ENCODE measurements around the gene KLF16.

The KLF16 gene

GRCh38 chr19:1843116-1843515 lies 20.3 kb downstream of the KLF16 start:
- H3K4me3 Mint-ChIP-seq = no peak overlapping the region
- H3K9me3 Mint-ChIP-seq = no peaks in the 10 kb centered on the region
- peaks cover 19% of the 10 kb centered on the region for H3K4me1 Mint-ChIP-seq (ENCODE audit: low read depth)
- DNase-seq (ENCODE audit: low spot score) = no peak
- H3K27ac Mint-ChIP-seq = no peak overlapping the region
- H3K27me3 Mint-ChIP-seq (ENCODE audit: low read depth) = no peaks in the 10 kb centered on the region
- H3K36me3 Mint-ChIP-seq (ENCODE audit: low read depth) = peaks cover 4% of the 10 kb centered on the region

DNA sequence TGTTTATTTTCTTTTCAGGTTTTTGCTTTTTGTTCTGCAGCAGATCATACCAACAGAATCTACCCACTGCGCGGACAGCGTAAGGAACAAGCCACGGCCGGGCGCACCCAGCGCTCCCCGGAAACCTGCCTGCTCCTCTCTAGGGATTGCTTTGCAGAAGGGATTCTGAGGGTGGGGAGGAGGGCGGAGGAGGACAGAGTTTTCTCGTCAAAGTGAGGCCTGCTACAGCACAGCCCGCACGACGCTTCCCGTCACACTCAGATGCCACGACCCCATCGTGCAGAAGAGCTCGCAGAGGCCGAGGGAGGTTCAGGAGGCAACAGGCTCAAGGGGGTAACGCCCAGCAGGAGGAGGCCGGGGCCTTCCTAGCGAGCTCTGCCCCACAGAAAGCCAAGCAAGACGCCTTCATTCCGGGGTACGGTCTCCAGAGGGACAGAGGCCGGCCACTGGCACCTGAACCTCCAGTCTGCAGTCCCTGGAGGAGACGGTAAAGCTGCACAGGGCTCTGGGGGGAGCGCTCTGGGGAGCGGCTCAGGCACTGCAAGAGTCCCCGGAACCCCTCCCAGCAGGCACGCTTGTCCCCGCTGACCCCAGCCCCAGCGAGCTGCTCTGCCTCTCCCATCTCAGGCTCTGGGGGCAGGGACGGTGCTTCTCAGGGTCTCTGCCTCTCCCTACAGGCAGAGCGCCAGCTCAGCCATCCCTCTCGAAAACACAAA lies 22.0 kb downstream of the KLF16 start:
- Mint-ChIP-seq H3K4me3 (no peak overlapping the region), H3K27ac (peak overlapping the region; percentile 26), H3K27me3 (ENCODE audit: low read depth) (no peaks in the 10 kb centered on the region), H3K36me3 (ENCODE audit: low read depth) (peaks cover 3% of the 10 kb centered on the region), H3K4me1 (ENCODE audit: low read depth) (peaks cover 10% of the 10 kb centered on the region), H3K9me3 (no peaks in the 10 kb centered on the region)
- DNase-seq (ENCODE audit: low spot score) = no peak

DNA sequence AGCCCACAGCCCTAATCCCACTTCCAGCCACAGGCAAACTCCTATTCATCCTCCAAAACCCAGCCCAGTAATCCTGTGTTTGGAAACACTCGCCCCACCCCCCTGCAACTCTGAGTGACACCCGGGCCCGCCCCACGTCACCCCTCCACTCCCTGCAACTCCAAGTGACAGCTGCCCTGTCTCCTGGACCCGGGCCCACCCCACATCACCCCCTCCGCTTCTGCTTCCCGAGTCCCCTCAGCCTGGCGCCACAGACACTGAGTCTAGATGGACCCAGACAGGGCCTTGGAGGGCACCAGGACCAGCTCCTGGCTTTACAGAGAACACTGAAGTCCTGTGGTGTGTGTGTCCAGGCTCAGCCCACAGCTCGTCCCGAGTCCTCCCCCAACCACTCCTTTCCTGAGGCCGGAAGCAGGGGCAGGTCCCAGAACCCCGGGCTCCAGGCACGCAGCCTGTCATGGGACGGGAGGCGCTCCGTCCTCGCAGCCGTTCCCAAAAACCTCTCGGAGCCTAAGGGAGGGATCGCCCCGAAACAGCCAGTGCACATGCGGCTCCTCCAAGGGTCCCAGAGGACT lies 22.8 kb downstream of the KLF16 start:
- no peak overlapping the region for H3K4me3 Mint-ChIP-seq
- H3K36me3 Mint-ChIP-seq (ENCODE audit: low read depth) = no peaks in the 10 kb centered on the region
- no peaks in the 10 kb centered on the region for H3K9me3 Mint-ChIP-seq
- peak overlapping the region; percentile 7 for H3K27ac Mint-ChIP-seq
- H3K27me3 Mint-ChIP-seq (ENCODE audit: low read depth) = no peaks in the 10 kb centered on the region
- H3K4me1 Mint-ChIP-seq (ENCODE audit: low read depth) = peaks cover 3% of the 10 kb centered on the region
- no peak for DNase-seq (ENCODE audit: low spot score)

DNA sequence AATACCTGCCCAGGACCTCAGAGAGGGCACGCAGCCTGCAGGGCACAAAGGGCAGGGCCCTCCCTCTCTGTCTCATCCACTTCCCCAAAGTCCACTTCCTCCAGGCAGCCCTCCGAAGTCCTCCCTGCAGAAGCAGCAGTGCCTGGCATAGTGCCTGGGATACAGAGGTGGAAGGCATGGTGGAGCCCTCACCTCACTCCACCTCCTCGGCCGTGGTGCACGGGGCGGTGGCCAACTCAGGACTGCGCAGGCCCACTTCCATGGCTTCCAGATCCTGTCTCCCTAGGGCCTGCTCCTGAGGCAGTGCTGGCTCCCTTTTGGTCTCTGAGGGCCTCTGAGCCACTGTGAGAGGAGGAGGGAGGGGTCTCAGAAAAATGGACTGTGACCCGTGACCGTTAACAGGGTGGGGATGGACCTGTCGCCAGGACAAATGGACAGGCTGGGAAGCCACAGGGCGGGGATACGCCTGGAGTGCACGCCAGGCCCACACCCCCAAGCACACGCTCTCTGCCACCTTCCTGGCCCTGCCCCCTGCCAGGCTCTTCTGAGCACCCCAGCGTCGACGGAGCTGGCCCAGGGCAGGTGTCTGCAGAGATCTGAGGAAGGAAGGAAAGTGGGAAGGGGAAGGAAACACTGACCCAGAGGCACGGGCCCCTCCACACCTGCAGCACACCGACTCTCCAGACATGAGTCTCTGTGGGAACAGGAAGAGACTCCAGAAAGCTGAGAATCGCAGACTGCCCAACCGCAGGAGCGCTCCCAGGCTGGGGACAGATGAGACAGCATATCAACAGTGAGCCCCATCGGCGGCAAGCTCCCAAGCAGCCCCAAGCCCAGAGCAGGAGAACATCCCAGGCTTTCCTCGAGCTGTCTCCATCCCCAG lies 23.5 kb downstream of the KLF16 start:
- Mint-ChIP-seq H3K27me3 (ENCODE audit: low read depth) (no peaks in the 10 kb centered on the region), H3K4me3 (no peak overlapping the region), H3K9me3 (no peaks in the 10 kb centered on the region), H3K27ac (peak overlapping the region; percentile 7), H3K4me1 (ENCODE audit: low read depth) (peaks cover 3% of the 10 kb centered on the region), H3K36me3 (ENCODE audit: low read depth) (no peaks in the 10 kb centered on the region)
- no peak for DNase-seq (ENCODE audit: low spot score)

- Mint-ChIP-seq H3K36me3 (ENCODE audit: low read depth) (no peaks in the 10 kb centered on the region), H3K27ac (no peak overlapping the region), H3K4me3 (no peak overlapping the region), H3K4me1 (ENCODE audit: low read depth) (peaks cover 3% of the 10 kb centered on the region), H3K9me3 (no peaks in the 10 kb centered on the region), H3K27me3 (ENCODE audit: low read depth) (no peaks in the 10 kb centered on the region)
- peak; percentile 27 for DNase-seq (ENCODE audit: low spot score)
Observed at GRCh38 chr19:1837625-1838105, 25.7 kb downstream of the KLF16 start.

- Mint-ChIP-seq H3K4me1 (ENCODE audit: low read depth) (peaks cover 3% of the 10 kb centered on the region), H3K9me3 (no peaks in the 10 kb centered on the region), H3K27me3 (ENCODE audit: low read depth) (no peaks in the 10 kb centered on the region), H3K27ac (no peak overlapping the region), H3K36me3 (ENCODE audit: low read depth) (no peaks in the 10 kb centered on the region), H3K4me3 (no peak overlapping the region)
- DNase-seq (ENCODE audit: low spot score) = no peak
Observed at GRCh38 chr19:1837222-1837565, 26.2 kb downstream of the KLF16 start.

DNA sequence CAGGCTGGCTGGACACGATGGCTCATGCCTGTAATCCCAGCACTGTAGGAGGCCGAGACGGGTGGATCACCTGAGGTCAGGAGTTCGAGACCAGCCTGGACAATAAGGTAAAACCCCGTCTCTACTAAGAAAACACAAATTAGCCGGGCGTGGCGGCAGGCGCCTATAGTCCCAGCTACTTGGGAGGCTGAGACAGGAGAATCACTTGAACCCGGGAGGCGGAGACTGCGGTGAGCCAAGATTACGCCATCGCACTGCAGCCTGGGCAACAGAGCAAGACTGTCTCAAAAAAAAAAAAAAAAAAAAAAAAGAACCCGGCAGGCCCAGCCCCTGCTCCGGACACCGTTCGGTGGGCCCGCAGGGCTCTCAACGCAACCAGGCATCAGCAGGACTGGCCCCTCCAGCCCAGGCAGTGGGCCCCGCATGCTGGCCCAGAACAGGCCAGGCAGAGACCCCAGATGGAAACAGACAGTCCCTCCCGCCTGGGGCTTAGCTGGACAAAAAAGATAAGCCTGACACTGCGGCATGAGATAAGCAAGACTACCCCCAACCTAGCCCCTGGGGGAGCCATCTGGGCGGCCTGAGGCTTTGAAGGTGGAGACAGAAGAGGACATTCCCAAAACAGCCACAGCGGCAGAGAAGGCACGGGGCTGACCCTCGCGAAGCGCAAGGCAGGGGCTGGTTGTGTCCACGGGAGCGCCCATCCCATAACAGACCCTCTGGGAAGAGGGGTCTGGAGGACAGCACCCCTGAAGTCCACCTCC lies 26.7 kb downstream of the KLF16 start:
- Mint-ChIP-seq H3K27ac (no peak overlapping the region), H3K4me1 (ENCODE audit: low read depth) (peaks cover 3% of the 10 kb centered on the region), H3K9me3 (no peaks in the 10 kb centered on the region)

DNA sequence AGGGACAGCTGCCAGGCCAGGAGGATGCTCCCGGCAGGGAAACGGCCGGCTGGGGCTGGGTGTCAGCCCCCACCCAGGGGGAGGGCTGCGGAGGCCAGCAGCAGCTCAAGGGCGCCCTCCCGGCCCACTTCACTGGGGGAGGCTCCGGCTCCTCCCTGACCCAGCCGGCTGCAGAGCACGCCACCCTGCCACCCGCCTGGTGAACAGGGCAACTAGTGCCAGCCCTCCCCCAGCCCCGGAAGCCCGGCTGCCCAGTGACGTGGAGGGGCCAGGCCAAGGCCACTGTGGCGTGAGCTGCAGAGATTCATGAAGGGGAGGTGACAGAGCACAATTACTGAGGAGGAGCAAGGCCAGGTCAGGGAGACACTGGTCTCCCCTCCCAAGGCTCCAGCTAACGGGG lies 29.8 kb downstream of the KLF16 start:
- no peaks in the 10 kb centered on the region for H3K9me3 Mint-ChIP-seq

More for the DNA sequence above, 26.7 kb downstream of the KLF16 start:
- Mint-ChIP-seq H3K36me3 (ENCODE audit: low read depth) (no peaks in the 10 kb centered on the region), H3K27me3 (ENCODE audit: low read depth) (no peaks in the 10 kb centered on the region), H3K4me3 (no peak overlapping the region)
- DNase-seq (ENCODE audit: low spot score) = no peak

DNA sequence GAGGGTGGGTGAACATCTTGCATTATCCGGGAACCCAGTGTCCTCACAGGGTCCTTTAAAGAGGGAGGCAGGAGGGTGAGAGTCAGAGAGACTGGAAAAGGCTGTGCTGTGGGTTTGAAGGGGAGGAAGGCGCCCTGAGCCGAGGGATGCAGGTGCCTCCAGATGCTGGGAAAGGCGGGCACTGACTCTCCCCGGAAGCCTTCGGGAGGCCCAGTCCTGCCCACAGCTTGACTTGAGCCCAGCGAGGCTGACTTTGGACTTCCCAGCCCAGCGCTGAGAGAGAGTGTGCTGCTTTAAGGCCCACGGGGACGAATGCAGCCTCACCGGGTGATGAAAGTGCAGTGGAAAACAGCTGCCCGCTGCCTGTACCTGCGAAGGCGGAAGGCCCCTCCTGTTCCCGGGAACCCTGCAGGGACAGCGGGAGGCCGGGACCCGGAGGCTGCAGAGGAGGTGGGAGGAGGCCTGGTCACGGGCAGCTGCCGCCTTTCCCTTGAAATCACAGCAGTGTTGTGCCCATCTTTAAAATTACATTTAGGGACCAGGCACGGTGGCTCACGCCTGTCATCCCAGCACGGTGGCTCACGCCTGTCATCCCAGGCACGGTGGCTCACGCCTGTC lies 31.2 kb downstream of the KLF16 start:
- H3K27me3 Mint-ChIP-seq (ENCODE audit: low read depth) = no peaks in the 10 kb centered on the region
- no peaks in the 10 kb centered on the region for H3K4me1 Mint-ChIP-seq (ENCODE audit: low read depth)
- no peak overlapping the region for H3K4me3 Mint-ChIP-seq
- peaks cover 4% of the 10 kb centered on the region for H3K36me3 Mint-ChIP-seq (ENCODE audit: low read depth)
- no peaks in the 10 kb centered on the region for H3K9me3 Mint-ChIP-seq
- no peak overlapping the region for H3K27ac Mint-ChIP-seq
- no peak for DNase-seq (ENCODE audit: low spot score)

More for the DNA sequence above, 29.8 kb downstream of the KLF16 start:
- DNase-seq (ENCODE audit: low spot score) = no peak
- no peak overlapping the region for H3K27ac Mint-ChIP-seq
- H3K27me3 Mint-ChIP-seq (ENCODE audit: low read depth) = no peaks in the 10 kb centered on the region
- H3K4me3 Mint-ChIP-seq = no peak overlapping the region
- H3K4me1 Mint-ChIP-seq (ENCODE audit: low read depth) = no peaks in the 10 kb centered on the region
- peaks cover 4% of the 10 kb centered on the region for H3K36me3 Mint-ChIP-seq (ENCODE audit: low read depth)

GRCh38 chr19:1830978-1831377 lies 32.4 kb downstream of the KLF16 start:
- Mint-ChIP-seq H3K27me3 (ENCODE audit: low read depth) (no peaks in the 10 kb centered on the region), H3K4me1 (ENCODE audit: low read depth) (no peaks in the 10 kb centered on the region), H3K27ac (no peak overlapping the region), H3K36me3 (ENCODE audit: low read depth) (peaks cover 6% of the 10 kb centered on the region), H3K4me3 (no peak overlapping the region), H3K9me3 (no peaks in the 10 kb centered on the region)
- no peak for DNase-seq (ENCODE audit: low spot score)

- Mint-ChIP-seq H3K27ac (no peak overlapping the region), H3K27me3 (ENCODE audit: low read depth) (no peaks in the 10 kb centered on the region), H3K36me3 (ENCODE audit: low read depth) (peaks cover 9% of the 10 kb centered on the region), H3K4me1 (ENCODE audit: low read depth) (no peaks in the 10 kb centered on the region), H3K4me3 (no peak overlapping the region), H3K9me3 (no peaks in the 10 kb centered on the region)
- no peak for DNase-seq (ENCODE audit: low spot score)
Observed at GRCh38 chr19:1830568-1830967, 32.8 kb downstream of the KLF16 start.

DNA sequence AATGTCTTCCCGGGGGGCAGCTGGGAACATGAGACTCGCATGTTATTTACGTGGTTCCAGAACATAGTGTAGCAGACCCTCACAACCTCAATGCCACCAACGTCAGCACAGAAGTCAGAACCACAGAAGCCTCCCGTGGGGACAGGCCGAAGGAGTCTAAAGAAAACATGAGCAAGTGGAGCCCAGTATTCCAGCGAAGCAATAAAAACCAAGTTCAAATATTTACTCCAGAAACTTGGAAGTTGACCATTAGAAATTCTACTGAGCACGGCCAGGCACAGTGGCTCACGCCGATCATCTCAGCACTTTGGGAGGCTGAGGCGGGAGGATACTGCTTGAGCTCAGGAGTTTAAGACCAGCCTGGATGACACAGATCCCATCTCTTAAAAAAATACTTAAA lies 33.4 kb downstream of the KLF16 start:
- H3K4me1 Mint-ChIP-seq (ENCODE audit: low read depth) = no peaks in the 10 kb centered on the region
- H3K36me3 Mint-ChIP-seq (ENCODE audit: low read depth) = peaks cover 9% of the 10 kb centered on the region
- H3K9me3 Mint-ChIP-seq = no peaks in the 10 kb centered on the region
- no peak overlapping the region for H3K4me3 Mint-ChIP-seq
- no peak for DNase-seq (ENCODE audit: low spot score)
- no peaks in the 10 kb centered on the region for H3K27me3 Mint-ChIP-seq (ENCODE audit: low read depth)
- no peak overlapping the region for H3K27ac Mint-ChIP-seq

Data from T-helper 2 cell treated with Interferon-gamma antibody and Interleukin-4, amounts not matched to agents 5 μg/mL and 100 μg/mL, for 36 hours (primary cell).